SHP77 treated with DMSO at 0.1 percent for 48 hours (cell line): ENCODE data around the gene ANKEF1.
"Not testable (repeated sequence)": the region's sequence is repeated elsewhere in the genome, so short reads cannot be mapped to it uniquely, and the experiment has no call there.

Source experiments
- DNase-seq: peaks from one replicate; lab custom pipeline; 2025; lab: John Stamatoyannopoulos, UW

The ANKEF1 gene

DNA sequence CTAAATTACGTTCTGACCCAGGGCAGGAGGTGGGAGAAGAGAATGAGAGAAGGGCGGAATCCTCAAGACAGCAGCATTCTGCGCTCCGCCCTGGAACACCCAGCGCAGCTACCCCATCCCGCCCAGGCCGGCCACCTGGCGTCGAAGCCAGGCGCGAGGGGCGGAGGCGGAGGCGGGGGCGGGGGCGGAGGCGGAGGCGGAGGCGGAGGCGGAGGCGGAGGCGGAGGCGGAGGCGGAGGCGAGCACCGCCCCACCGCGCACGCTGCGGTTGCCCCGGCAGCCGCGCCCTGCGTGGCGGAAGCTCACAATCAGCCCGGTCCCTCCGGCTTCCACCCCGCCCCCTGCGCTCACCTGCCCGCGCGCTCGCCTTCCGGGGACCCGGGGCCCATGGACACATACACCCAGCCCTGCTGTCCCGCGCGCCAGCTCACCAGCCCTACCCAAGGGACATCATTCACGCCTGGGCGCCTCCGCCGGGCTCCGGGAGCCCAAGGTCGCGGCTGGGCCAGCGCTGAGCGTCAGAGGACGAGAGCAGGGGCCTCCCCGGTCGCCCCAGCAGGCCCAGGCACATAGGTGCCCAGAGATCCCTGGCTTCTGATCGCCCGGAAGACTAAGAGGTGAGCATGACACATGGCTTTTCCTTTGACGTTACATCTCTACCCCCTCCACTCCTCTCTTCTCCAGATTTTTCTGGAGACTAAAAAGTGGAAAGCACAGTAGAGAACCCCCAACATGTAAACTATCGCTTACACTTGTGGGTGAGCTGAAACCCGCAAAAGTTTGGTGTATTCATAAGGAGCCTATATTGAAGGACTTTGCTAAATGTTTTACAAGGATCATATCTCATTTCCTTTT is at the start of gene ANKEF1:
Gene ANKEF1, plus strand, starts transcription at position 271 of the 855 bp plus-strand sequence. CDS start 3,315 bp downstream, outside the sequence.
- peak; percentile 93 for DNase-seq

DNA sequence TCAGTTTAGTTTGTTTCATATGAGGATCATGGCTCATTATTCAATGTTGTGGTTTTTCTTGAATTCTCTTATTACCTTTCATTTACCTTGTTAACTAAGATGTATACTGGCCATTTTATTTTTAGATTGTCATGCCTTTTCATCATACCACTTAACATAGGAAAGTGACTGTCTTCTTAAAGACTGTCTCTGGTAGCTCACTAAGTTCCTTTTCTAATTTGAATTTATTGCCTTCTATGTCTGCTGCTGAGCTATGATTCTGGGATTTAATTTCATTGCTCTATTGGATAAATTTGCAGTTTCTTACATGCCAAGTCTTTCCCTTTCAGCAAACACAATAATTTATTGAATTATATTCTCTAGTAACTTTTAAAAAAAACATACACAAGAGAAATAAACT is 49.5 kb upstream of the ANKEF1 start:
- no peak for DNase-seq

DNA sequence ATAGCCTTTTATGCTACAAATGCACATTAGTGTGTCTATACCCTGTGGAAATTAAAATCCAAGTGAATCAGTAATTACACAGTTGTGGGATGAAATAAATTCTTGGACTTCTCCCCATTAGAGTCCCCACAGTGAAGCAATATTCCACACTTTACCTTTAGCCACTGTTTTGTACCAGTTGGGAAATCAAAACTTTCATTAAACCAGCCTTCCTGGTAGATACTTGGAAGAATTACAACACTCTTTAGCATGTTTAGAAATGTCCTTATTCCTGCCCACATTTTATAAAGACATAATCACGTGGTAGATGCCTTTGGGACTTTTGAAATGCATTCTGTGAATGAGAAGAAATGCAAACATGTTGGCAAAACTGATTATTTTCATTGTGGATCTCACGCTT is 49.0 kb upstream of the ANKEF1 start:
- DNase-seq = no peak

DNA sequence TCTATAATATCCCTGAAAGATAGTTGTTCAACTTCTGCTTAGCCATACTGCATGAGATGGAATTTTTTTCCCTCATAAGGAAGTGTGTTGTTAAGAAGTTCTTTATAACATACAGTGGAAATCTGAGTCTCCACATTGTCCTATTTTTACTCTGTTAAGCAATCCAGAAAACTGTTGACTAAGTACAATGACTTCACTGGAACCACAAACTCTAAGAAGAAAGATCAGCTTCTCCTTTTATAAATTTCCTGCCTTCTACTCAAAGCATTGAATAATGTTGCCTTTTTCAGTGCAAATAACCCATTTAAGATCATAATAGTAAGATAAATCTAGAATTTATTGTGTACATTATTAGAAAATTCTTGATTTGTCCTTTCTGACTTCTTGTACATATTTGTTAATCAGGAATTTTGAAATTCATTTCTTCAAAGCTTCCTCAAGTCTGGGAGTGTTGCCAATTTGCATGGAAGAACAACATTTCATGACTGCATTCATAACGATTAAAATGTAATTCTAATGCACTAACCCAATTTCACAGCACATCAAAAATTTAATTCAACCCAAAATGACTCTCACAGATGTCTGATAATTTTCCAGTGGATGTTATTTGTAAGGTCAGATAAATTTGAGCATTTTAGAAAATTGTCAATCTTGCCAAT is 45.6 kb upstream of the ANKEF1 start:
- DNase-seq = no peak

DNA sequence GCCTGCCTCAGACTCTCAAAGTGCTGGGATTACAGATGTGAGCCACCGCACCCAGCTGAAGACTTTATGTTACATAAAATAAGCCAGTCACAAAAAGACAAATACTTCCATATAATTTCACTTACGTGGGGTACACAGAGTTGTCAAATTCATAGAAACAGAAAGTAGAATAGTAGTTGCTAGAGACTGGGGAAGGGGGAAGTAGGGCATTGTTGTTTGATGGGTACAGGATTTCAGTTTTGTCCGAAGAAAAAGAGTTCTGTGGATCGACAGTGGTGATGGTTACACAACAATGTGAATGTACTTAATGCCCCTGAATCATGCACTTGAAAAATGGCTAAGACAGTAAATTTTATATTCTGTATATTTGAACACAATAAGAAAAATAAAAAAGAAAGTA is 41.6 kb upstream of the ANKEF1 start:
- DNase-seq = no peak

DNA sequence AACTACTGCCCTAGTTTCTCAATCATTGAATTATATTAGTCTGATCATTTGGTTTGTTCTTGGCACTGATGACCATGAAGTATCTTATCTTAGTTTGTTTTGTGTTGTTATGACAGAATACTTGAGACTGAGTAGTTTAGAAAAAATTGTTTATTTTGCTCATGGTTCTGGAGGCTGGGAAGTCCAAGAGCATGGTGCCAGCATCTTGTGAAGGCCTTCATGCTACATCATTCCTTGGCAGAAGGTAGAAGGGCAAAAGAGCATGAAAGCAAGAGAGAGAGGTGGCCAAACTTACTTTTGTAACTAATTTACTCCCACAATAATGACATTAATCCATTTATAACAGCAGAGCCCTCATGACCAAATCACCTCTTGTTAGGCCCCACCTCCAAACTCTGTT is 40.1 kb upstream of the ANKEF1 start:
- no peak for DNase-seq

DNA sequence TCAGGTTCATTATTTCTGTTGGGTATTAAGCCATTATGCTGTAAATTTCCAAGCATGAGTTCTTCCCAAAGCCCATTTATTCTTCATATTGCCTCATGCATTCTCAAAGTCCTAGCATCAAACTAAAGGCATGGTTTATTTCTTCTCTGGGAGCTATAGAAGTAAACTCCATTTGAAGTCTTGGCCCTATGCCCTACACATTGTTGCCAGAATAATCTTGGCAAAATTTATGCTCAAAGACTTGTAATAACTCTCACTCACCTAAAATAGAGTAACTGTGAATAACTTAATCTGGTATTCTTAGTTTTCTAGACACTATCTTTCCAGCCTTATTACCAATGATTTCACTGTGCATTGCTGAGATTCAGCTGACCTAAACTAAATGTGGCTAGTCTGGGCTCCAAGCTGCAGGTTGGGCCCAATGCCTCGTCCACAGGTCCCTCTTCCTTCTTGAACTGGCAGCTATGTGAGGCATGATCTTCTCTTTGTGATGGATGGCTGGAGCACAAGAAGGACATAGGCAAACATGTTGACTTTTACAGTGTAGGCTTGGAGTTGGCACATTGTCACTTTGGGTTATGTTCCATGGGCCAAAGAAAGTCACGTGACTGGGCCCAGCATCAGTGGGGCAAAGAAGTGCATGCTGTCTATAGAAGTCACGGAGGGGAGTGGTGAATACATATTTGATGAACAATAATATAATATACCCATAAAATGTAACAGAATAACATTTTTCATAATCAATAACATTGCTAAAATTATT is 39.1 kb upstream of the ANKEF1 start:
- no peak for DNase-seq

DNA sequence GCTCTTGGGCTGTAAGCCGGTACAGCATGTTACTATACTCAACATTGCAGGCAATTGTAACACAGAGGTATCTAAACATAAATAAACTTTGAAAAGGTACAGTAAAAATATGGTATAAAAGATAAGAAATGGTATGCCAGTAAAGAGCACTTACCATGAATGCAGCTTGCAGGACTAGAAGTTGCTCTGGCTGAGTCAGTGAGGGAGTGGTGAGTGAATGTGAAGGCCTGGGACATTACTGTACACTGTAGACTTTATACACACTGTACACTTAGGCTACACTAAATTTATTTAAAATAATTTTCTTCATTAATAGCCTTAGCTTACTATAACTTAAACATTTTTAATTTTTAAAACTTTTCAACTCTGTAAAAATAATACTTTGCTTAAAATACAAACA is 37.8 kb upstream of the ANKEF1 start:
- DNase-seq = no peak

DNA sequence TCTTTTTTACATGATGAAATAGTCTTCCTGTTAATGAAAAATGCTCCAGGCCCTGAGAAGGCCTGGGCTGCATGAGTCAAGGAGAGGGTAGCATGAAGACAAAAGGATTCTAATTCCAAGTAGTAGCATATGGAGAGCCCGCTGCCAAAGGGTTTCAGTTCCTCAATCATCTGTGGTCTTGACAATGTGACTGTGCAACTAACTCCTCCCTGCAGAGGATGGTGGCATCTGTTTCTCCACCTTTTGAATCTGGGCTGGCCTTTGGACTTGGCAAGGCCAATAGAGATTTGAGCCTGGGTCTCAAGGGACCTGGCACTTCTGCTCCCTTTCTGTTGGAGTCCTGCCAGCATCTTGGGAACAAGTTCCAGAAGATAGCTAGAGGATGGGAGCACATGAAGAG is 35.1 kb upstream of the ANKEF1 start:
- no peak for DNase-seq

DNA sequence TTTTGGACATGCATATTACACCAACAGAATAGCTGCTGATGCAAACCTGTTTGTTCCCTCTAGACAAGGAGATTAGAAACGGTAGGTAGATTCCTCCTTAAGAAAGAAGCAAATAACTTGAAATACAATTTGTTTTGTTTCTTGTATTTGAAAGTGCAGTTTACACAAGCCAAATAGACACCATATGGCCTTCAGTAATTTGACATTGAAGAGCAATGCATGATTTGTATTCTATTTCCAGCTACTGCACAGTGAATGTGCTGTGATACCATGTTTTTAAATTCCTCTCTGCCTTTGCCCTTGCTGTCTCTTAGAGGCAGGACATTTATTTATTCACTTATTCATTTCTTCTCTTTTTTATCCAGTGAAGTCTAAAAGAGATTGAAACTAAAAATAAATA is 31.9 kb upstream of the ANKEF1 start:
- DNase-seq = no peak

DNA sequence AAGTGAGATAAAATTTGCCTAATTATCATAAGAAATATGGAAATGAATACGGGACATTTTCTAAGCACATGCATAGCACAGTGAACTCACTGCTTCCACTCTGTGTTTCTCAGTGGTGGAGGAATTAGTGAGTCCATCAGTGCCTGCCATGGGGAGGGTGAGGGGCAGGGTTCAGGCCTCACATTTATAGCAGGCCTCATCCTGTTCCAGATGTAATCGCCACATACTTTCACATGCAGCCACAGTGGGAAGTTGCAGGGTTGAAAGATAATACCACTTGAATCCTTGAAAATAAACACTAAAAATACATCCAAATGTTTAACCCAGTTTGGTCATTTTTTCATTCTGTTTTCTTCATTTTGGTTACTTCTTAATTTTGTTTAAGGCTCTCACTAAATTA is 29.9 kb upstream of the ANKEF1 start:
- DNase-seq = no peak

DNA sequence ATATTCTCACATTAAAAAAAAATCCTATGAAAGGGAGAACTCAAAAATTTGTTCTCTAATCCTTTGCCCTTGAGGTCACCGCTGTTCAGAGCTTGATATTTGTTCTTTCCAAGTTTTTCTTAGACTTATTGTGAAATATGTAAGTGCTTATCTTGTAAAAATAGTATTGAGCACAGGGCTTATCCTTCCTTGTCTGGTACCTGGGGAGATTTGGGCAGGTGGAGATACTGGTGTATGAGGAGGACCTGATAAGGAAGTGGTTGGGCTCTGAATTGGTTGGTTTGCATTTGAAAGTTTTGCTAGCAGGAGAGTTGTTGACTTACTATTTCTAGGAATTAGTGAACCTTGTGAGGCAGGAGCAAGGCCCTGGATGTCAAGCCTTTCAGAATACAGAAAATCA is 28.9 kb upstream of the ANKEF1 start:
- no peak for DNase-seq

DNA sequence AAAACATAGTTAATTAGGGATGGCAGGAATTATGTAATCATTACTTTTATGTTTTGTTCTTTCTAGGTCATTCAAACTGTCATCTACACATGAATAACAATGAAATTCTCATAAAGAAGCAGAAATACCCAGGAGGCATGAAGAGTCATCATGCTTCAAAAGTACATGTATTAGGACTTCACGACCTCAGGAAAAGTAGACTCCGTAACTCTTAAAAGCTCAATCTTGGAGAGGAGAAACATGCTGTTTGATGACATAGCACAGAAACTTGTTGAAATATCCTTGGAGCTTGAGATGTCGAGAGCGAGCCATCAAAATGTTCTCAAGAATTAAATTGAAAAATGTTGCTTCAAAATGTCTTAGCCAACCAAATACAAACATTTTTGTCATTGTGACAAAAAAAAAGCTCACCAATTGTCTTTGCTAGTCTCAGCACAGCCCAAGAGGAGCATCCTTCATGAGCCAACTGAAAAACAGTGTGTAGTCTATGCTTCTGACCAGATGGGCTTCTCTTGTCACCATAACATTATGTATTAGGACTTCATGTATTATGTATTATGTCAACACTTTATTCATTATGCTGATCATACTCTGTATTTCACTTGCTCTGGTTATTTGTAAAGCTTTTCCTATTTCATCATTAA is 28.2 kb upstream of the ANKEF1 start:
- no peak for DNase-seq

DNA sequence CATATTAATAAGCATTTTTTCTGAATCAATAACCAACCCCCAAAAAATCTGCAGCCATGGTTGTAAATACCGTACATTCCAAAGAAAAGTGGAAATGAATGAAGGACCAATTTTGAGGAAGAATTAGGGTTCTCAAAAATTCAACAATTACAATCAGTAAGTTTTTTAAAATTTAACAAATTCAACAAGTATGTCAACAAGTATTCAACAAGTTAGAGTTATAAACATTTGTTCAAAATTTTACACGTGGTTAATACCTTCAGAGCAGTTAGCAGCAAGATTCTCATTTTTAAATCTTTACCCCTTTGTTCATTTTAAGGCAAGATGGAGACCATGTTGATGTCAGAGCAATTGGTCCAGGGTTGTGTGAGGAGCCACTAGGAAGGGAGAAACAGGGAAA is 27.6 kb upstream of the ANKEF1 start:
- no peak for DNase-seq

DNA sequence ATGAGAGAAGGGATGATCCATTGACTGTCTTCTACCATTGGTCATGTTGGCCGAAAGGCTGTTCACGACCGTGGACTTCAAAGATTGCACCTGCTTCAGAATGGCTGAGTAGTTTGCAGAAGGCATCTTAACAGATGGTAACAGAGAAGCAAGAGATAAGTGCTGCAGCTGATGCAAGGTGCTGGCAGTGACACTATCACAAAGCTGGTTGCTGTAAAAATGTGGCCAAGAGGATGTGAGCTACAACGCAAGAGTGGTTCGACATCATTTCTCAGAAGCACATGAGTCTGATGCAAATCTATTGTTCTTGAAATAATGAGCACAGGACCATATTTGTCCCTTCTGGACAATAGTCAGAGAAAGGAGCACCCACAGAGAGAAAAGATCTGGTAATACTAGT is 27.0 kb upstream of the ANKEF1 start:
- no peak for DNase-seq

DNA sequence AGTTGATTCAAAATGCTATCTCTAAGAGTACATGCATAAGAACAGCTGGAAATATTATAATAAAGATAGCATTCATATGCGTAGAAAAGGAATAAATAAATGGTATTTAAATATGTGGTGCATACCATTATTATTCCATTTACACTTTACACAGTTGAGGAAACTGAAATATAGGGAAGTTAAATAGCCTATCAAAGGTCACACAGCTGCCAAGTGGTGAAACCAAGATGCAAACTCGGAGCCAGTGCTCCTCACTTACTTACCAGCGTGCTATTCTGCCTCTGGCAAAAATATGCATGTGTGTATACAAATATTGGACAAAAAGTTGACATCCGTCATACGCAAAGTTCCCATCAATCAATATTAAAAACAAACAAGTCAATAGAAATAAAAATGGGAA is 22.3 kb upstream of the ANKEF1 start:
- DNase-seq = no peak

DNA sequence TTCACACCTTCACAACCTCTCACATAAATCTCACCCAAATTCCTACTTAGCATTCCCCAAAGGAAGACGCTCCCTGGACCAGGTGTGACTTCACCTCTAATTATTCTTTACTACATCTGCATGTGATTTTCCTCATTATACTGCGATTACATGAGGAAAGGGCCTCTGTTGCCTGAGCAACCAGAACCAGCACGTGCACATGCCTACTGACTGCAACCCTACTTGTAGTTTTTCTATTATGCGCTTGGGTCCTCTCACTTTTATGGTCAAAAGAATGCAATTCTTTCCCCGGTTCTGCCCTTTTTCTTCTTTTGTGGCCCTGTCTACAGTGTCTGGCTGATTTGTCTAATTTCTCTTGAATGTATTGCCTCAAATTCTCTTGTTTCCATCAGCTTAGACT is 20.4 kb upstream of the ANKEF1 start:
- DNase-seq = no peak

DNA sequence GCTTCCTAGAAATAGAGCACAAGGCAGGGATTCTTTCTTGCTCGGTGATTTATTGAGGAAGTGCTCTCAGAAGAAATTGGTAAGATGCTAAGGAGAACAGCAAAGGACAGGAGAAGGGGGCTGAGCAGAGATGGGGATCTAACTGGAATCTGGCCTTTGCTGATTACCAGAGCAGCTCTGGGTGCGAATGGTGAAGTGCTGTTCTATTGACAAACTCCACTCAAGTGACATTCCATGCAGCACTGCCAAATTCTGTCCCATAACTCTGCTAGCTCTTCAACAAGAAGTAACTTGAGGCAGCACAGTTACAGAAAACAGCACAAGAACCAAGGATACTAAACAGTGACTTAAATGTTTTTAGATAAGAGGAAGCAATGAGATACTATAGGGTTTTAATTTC is 13.8 kb upstream of the ANKEF1 start:
- DNase-seq = no peak

DNA sequence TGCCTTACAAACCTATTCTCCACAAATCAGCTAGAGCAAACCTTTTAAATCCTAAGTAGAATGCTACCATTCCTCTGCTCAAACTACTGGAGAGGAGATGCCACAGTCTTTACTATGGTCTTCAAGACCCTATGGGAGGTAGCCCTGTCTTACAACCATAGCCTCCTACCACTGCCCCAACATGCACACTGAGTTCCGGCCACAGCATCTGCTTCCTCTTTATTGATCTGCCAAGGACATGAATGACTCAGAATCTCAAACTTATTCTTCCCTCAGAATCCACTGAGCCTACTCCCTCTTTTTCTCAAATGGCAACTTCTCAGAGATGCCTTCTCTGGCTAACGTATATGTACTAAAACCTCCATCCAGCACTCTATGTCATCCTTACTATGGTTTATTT is 12.2 kb upstream of the ANKEF1 start:
- DNase-seq = no peak

DNA sequence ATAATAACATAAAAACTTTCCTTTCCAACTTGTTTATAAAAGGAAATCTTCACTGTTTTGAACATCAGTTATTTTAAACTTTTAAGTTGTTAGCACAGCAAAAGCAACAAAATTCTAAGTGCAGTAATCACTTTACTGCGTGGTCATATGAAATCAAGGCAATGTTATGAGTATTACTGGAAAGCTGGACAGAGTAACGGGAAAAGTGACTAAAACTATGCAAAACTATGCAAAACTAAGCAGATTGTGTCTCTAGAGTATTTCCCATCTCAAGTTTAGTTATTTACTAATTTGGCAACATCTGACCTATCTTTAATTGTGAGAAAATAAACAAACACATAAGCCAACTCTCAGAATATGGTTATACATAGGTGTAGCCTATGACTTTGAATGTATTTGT is 10.9 kb upstream of the ANKEF1 start:
- DNase-seq = no peak

DNA sequence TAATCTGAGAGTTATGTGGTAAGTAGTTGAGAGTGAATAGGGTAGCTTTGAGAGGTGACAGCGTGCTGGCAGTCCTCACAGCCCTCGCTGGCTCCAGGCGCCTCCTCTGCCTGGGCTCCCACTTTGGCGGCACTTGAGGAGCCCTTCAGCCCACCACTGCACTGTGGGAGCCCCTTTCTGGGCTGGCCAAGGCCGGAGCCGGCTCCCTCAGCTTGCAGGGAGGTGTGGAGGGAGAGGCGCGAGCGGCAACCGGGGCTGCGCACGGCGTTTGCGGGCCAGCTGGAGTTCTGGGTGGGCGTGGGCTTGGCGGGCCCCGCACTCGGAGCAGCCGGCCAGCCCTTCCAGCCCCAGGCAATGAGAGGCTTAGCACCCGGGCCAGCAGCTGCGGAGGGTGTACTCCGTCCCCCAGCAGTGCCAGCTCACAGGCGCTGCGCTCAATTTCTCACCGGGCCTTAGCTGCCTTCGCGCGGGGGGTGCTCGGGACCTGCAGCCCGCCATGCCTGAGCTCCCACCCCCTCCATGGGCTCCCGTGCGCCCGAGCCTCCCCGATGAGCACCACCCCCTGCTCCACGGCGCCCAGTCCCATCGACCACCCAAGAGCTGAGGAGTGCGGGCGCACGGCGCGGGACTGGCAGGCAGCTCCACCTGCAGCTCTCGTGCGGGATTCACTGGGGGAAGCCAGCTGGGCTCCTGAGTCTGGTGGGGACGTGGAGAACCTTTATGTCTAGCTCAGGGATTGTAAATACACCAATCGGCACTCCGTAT is 3.2 kb upstream of the ANKEF1 start:
- DNase-seq = not testable (repeated sequence)

DNA sequence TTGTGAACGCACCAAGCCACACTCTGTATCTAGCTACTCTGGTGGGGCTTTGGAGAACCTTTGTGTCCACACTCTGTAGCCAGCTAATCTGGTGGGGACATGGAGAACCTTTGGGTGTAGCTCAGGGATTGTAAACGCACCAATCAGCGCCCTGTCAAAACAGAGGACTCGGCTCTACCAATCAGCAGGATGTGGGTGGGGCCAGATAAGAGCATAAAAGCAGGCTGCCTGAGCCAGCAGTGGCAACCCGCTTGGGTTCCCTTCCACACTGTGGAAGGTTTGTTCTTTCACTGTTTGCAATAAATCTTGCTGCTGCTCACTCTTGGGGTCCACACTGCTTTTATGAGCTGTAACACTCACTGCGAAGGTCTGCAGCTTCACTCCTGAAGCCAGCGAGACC is 2.5 kb upstream of the ANKEF1 start:
- not testable (repeated sequence) for DNase-seq
